IPS DF 6.9 (cell line): Measurements from ENCODE around the gene LRP5.

Experiments used
- DNase-seq: peaks from one replicate; pipeline ENCODE4 v3.0.0-alpha.2; 2013; ENCODE audit warnings: low read depth, low spot score
- H3K27ac ChIP-seq: one replicate; pipeline ENCODE4 v1.5.1; 2013; ENCODE audit warnings: low read length, control low read depth
- H3K27me3 ChIP-seq: 2 replicates; pipeline ENCODE4 v1.6.1; 2013; ENCODE audit warnings: mild to moderate bottlenecking, low read length; ENCODE audit not compliant: control insufficient read depth, insufficient read depth
- H3K36me3 ChIP-seq: 2 replicates; pipeline ENCODE4 v1.6.1; 2013; ENCODE audit warnings: low read length; ENCODE audit not compliant: control insufficient read depth, insufficient read depth
- H3K4me1 ChIP-seq: 2 replicates; pipeline ENCODE4 v1.6.1; 2013; ENCODE audit warnings: low read length; ENCODE audit not compliant: control insufficient read depth, insufficient read depth
- H3K4me3 ChIP-seq: 2 replicates; pipeline ENCODE4 v1.5.1; 2013; ENCODE audit warnings: mild to moderate bottlenecking, low read length
- H3K9me3 ChIP-seq: 2 replicates; pipeline ENCODE4 v1.6.1; 2013; ENCODE audit warnings: low read length, inconsistent platforms; ENCODE audit not compliant: control insufficient read depth, insufficient read depth
- WGBS: extraction: QIAGEN DNeasy Blood & Tissue Kit; methylation state at CpG from one replicate; pipeline ENCODE4 v1.1.7; 2013; ENCODE audit warnings: mixed read lengths, missing lambda C conversion rate; ENCODE audit not compliant: insufficient read length, insufficient coverage; 5-methylcytosine and 5-hydroxymethylcytosine counted together

LRP5 gene

DNA sequence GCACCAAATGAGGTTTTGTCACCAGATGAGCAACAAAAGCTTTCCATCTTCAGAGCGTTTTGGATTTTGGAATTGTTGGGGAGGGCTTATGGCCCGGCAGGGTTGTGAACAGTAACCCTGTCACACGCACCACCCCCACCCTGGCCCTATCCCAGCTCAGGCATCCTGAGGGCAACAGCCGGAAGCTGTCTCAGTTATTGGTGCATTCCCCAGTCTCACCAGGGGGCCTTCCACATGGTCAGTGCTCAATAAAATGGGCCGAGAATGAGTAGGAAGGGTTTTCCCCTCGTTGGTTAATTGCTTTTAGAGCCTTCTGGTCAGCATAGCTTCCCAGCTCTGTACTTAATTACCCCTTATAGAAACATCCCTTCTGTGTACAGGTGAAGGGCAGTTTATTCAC is 46.0 kb downstream of the LRP5 start:
- no peak for DNase-seq
- WGBS = no CpG with 5 or more reads among the region's 6 CpGs
- no peak overlapping the region for H3K4me3 ChIP-seq
- H3K9me3 ChIP-seq = no peaks in the 10 kb centered on the region
- H3K4me1 ChIP-seq = peaks cover 10% of the 10 kb centered on the region
- H3K36me3 ChIP-seq = peaks cover 3% of the 10 kb centered on the region; the same call in 1 of the 2 replicates
- no peak overlapping the region for H3K27ac ChIP-seq
- H3K27me3 ChIP-seq = no peaks in the 10 kb centered on the region

GRCh38 chr11:68361702-68362101 is 49.3 kb downstream of the LRP5 start:
- Histone ChIP-seq H3K27me3 (no peaks in the 10 kb centered on the region), H3K9me3 (no peaks in the 10 kb centered on the region), H3K4me3 (no peak overlapping the region), H3K36me3 (peaks cover 9% of the 10 kb centered on the region; the same call in 1 of the 2 replicates), H3K27ac (no peak overlapping the region), H3K4me1 (no peaks in the 10 kb centered on the region)
- no CpG with 5 or more reads among the region's 8 CpGs for WGBS
- no peak for DNase-seq

- H3K36me3 ChIP-seq = peaks cover 11% of the 10 kb centered on the region; the same call in 1 of the 2 replicates
- no peak overlapping the region for H3K4me3 ChIP-seq
- DNase-seq = no peak
- WGBS = no CpG with 5 or more reads among the region's 15 CpGs
- no peak overlapping the region for H3K27ac ChIP-seq
- H3K4me1 ChIP-seq = no peaks in the 10 kb centered on the region
- no peaks in the 10 kb centered on the region for H3K9me3 ChIP-seq
- no peaks in the 10 kb centered on the region for H3K27me3 ChIP-seq
These were observed 50.5 kb downstream of the LRP5 start for GRCh38 chr11:68362801-68363379.

GRCh38 chr11:68363776-68364175 is 51.4 kb downstream of the LRP5 start:
- DNase-seq = no peak
- no CpG with 5 or more reads among the region's 20 CpGs for WGBS
- no peaks in the 10 kb centered on the region for H3K4me1 ChIP-seq
- H3K4me3 ChIP-seq = no peak overlapping the region
- no peak overlapping the region for H3K27ac ChIP-seq
- no peaks in the 10 kb centered on the region for H3K27me3 ChIP-seq
- H3K36me3 ChIP-seq = peaks cover 15% of the 10 kb centered on the region; the same call in 1 of the 2 replicates
- H3K9me3 ChIP-seq = no peaks in the 10 kb centered on the region

- Histone ChIP-seq H3K4me3 (no peak overlapping the region), H3K4me1 (no peaks in the 10 kb centered on the region), H3K27ac (no peak overlapping the region), H3K27me3 (no peaks in the 10 kb centered on the region), H3K9me3 (no peaks in the 10 kb centered on the region), H3K36me3 (peaks cover 15% of the 10 kb centered on the region; the same call in 1 of the 2 replicates)
- no CpG with 5 or more reads among the region's 6 CpGs for WGBS
- DNase-seq = no peak
These were observed 52.2 kb downstream of the LRP5 start for GRCh38 chr11:68364581-68364980.

- H3K4me1 ChIP-seq = no peaks in the 10 kb centered on the region
- no peak overlapping the region for H3K27ac ChIP-seq
- DNase-seq = no peak
- no CpG with 5 or more reads among the region's 19 CpGs for WGBS
- peaks cover 15% of the 10 kb centered on the region; the same call in 1 of the 2 replicates for H3K36me3 ChIP-seq
- H3K4me3 ChIP-seq = no peak overlapping the region
- H3K9me3 ChIP-seq = no peaks in the 10 kb centered on the region
- H3K27me3 ChIP-seq = no peaks in the 10 kb centered on the region
These were observed 53.6 kb downstream of the LRP5 start for GRCh38 chr11:68365943-68366435.

DNA sequence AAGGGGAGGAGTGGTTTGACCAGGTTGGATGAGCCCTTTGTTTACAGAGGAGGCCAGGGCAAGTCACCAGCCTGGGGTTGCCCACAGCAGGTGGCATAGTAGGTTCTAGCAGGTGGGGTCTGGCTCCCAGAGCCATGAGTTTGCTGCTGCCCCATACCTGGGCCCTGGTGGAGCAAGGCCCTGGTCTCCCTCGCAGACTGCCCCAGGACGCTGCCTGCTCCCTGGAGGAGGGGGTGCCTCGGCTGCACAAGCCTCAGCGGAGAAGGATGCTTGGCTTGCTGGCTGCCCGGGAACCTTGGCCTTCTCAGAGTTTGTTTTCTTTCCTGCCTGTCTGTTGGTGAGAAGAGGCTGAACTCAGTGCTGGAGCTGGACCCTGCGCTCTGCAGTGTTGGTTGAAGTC is 54.9 kb downstream of the LRP5 start:
- H3K36me3 ChIP-seq = peaks cover 17% of the 10 kb centered on the region
- no peaks in the 10 kb centered on the region for H3K9me3 ChIP-seq
- no peak overlapping the region for H3K27ac ChIP-seq
- H3K4me3 ChIP-seq = no peak overlapping the region
- no peaks in the 10 kb centered on the region for H3K4me1 ChIP-seq
- no peak for DNase-seq
- H3K27me3 ChIP-seq = no peaks in the 10 kb centered on the region
- WGBS = no CpG with 5 or more reads among the region's 6 CpGs

- no peaks in the 10 kb centered on the region for H3K9me3 ChIP-seq
- H3K4me3 ChIP-seq = no peak overlapping the region
- DNase-seq = no peak
- H3K4me1 ChIP-seq = no peaks in the 10 kb centered on the region
- H3K27me3 ChIP-seq = no peaks in the 10 kb centered on the region
- H3K27ac ChIP-seq = no peak overlapping the region
- peaks cover 17% of the 10 kb centered on the region for H3K36me3 ChIP-seq
- no CpG with 5 or more reads among the region's 8 CpGs for WGBS
These were observed 57.4 kb downstream of the LRP5 start for GRCh38 chr11:68369756-68370155.

DNA sequence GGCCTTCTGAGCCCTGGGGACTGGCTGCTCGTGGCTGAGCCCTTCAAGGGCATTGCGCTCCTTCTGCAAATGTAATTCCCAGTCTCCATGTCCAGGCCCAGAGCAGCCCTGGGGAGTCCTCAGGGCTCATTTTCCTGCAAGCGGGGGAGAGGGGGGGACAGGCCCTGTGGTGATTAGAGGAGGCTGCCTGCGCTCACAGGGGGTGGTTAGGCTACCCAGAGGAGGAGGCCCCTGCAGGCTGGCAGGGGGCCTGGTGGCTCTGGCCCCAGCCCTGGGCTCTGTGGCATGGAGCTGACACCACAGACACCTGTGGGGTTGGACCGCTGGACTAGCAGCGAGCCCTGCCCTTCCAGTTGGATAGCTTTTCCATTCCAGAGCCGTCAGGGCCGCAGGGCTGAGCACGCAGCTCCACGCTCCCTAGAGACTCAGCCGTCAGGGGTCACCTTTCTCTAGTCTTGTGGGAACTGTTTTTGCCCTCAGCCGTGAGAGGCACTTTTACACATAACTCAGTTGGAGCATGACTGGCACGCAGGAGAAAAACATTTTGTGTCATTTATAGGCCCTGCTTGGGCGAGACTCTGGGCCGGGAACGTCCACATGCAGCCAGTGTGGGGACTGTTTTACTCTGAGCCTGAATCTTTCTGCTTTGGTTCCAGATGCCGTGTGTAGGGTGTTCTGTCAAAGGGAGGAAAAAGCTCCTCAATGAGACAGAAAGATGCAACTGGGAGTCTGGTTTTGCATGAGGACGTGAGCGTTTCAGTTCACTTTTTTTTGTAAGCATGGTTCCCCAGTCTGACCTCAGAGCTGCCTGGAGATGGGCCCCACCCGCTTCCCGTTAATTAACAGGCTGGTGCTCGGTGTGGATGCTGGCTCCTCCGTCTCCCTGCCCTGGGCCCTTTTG is 58.1 kb downstream of the LRP5 start:
- peaks cover 17% of the 10 kb centered on the region for H3K36me3 ChIP-seq
- no peak overlapping the region for H3K27ac ChIP-seq
- no peak for DNase-seq
- H3K4me1 ChIP-seq = no peaks in the 10 kb centered on the region
- H3K9me3 ChIP-seq = no peaks in the 10 kb centered on the region
- WGBS = no CpG with 5 or more reads among the region's 23 CpGs
- H3K27me3 ChIP-seq = no peaks in the 10 kb centered on the region
- H3K4me3 ChIP-seq = no peak overlapping the region

GRCh38 chr11:68371171-68372041 is 59.0 kb downstream of the LRP5 start:
- H3K4me1 ChIP-seq = no peaks in the 10 kb centered on the region

More at GRCh38 chr11:68371171-68372041, 59.0 kb downstream of the LRP5 start:
- no peaks in the 10 kb centered on the region for H3K9me3 ChIP-seq
- WGBS = no CpG with 5 or more reads among the region's 35 CpGs
- H3K27ac ChIP-seq = no peak overlapping the region
- H3K36me3 ChIP-seq = peaks cover 14% of the 10 kb centered on the region
- DNase-seq = no peak
- H3K27me3 ChIP-seq = no peaks in the 10 kb centered on the region
- H3K4me3 ChIP-seq = no peak overlapping the region
